ENCODE results near the gene JAZF1.

GRCh38 chr7:28002638-28003037 lies 178.0 kb downstream of the JAZF1 start:
- TF ChIP-seq POLR2AphosphoS5 (IDR thresholded peaks at IDR 0.05) (no peak), POLR2A (IDR thresholded peaks at IDR 0.05) (no peak)

Data from gastroesophageal sphincter (tissue), 2 donors.